CD4-positive, alpha-beta T cell treated with Interleukin-17A for 1 hour (primary cell): Measurements from ENCODE around the gene CCDC81.

ENCODE experiments used
- DNase-seq: peaks from one replicate; pipeline ENCODE4 v3.0.0-alpha.2; 2020

Gene CCDC81

GRCh38 chr11:86442420-86442819, 67.7 kb downstream of the CCDC81 start:
- no peak for DNase-seq

GRCh38 chr11:86442827-86443226, 68.1 kb downstream of the CCDC81 start:
- DNase-seq: no peak

- no peak for DNase-seq
Measured at GRCh38 chr11:86443415-86443814, 68.7 kb downstream of the CCDC81 start.

- DNase-seq: no peak
Measured at GRCh38 chr11:86444981-86445380, 70.3 kb downstream of the CCDC81 start.

GRCh38 chr11:86446163-86446923, 71.7 kb downstream of the CCDC81 start:
- no peak for DNase-seq

- DNase-seq: no peak
Measured at GRCh38 chr11:86446924-86447285, 72.2 kb downstream of the CCDC81 start.

- DNase-seq: no peak
Measured at GRCh38 chr11:86447763-86448480, 73.2 kb downstream of the CCDC81 start.

- DNase-seq: no peak
Measured at GRCh38 chr11:86449993-86450629, 75.4 kb downstream of the CCDC81 start.

- DNase-seq: no peak
Measured at GRCh38 chr11:86453290-86454030, 78.8 kb downstream of the CCDC81 start.

- DNase-seq: peak; percentile 73
Measured at GRCh38 chr11:86456075-86456939, 81.6 kb downstream of the CCDC81 start.

- DNase-seq: no peak
Measured at GRCh38 chr11:86458294-86459001, 83.8 kb downstream of the CCDC81 start.

GRCh38 chr11:86459002-86459385, 84.3 kb downstream of the CCDC81 start:
- no peak for DNase-seq

- DNase-seq: no peak
Measured at GRCh38 chr11:86459682-86460460, 85.2 kb downstream of the CCDC81 start.

GRCh38 chr11:86460461-86461385, 86.0 kb downstream of the CCDC81 start:
- no peak for DNase-seq

GRCh38 chr11:86461892-86462291, 87.2 kb downstream of the CCDC81 start:
- DNase-seq: no peak

GRCh38 chr11:86463120-86463519, 88.4 kb downstream of the CCDC81 start:
- DNase-seq: no peak

GRCh38 chr11:86463955-86464354, 89.3 kb downstream of the CCDC81 start:
- DNase-seq: no peak

GRCh38 chr11:86464509-86465221, 90.0 kb downstream of the CCDC81 start:
- DNase-seq: no peak

GRCh38 chr11:86468169-86468568, 93.5 kb downstream of the CCDC81 start:
- no peak for DNase-seq
